Activated CD8-positive, alpha-beta T cell treated with anti-CD3 and anti-CD28 coated beads for 36 hours (primary cell): ENCODE measurements around the gene FURIN. TPM values are rescaled to one million over a fixed set of nuclear protein-coding genes. Genes with fewer than 3 reads are reported as not detected.

Experiments used
- ATAC-seq: fragments of 200-7000 bp; cut with Tn5 transposase; one replicate; pipeline ENCODE4 v1.10.0; 2021; ENCODE audit warnings: mild to moderate bottlenecking, moderate library complexity
- CTCF ChIA-PET: fragments of 350-600 bp; sonication (Branson Sonifier 250); formaldehyde crosslinking; loops from one replicate; lab custom pipeline; 2021; ENCODE audit warnings: antibody characterized with exemption; lab: Charles Lee
- POLR2A ChIA-PET: fragments of 350-600 bp; sonication (Branson Sonifier 250); formaldehyde crosslinking; loops from one replicate; lab custom pipeline; 2021; ENCODE audit warnings: antibody characterized with exemption; lab: Charles Lee
- DNase-seq: peaks from one replicate; pipeline ENCODE4 v3.0.0-alpha.2; 2020
- H3K27ac Mint-ChIP-seq: one replicate; pipeline ENCODE4 v1.8.0; 2021; ENCODE audit warnings: mild to moderate bottlenecking, mixed read lengths
- H3K27me3 Mint-ChIP-seq: one replicate; pipeline ENCODE4 v1.8.0; 2021; ENCODE audit warnings: mixed read lengths
- H3K36me3 Mint-ChIP-seq: one replicate; pipeline ENCODE4 v1.8.0; 2021; ENCODE audit warnings: low read depth, mixed read lengths
- H3K4me1 Mint-ChIP-seq: one replicate; pipeline ENCODE4 v1.8.0; 2021; ENCODE audit warnings: low read depth, mixed read lengths
- H3K4me3 Mint-ChIP-seq: one replicate; pipeline ENCODE4 v1.8.0; 2021; ENCODE audit warnings: mild to moderate bottlenecking, moderate library complexity, mixed read lengths
- H3K9me3 Mint-ChIP-seq: one replicate; pipeline ENCODE4 v1.8.0; 2021; ENCODE audit warnings: mixed read lengths
- intact Hi-C: fragments of 100-400 bp; cut with micrococcal nuclease; formaldehyde crosslinking; loops from one replicate; pipeline ENCODE4 v1.10.0; 2022
- total RNA-seq, 2 experiments: library from RNA; stranded (reverse); gene quantifications; one replicate each; pipeline ENCODE4 v1.2.3, GENCODE V29; 2021
- TF ChIP-seq, protein P1 (sequence below): fragments of 200-600 bp; IDR thresholded peaks from one replicate; pipeline ENCODE4 v1.8.0; 2022; ENCODE audit warnings: antibody characterized with exemption, mild to moderate bottlenecking

FURIN gene
- total RNA-seq, 2 experiments from 2014 or later: 111 to 117 TPM

DNA sequence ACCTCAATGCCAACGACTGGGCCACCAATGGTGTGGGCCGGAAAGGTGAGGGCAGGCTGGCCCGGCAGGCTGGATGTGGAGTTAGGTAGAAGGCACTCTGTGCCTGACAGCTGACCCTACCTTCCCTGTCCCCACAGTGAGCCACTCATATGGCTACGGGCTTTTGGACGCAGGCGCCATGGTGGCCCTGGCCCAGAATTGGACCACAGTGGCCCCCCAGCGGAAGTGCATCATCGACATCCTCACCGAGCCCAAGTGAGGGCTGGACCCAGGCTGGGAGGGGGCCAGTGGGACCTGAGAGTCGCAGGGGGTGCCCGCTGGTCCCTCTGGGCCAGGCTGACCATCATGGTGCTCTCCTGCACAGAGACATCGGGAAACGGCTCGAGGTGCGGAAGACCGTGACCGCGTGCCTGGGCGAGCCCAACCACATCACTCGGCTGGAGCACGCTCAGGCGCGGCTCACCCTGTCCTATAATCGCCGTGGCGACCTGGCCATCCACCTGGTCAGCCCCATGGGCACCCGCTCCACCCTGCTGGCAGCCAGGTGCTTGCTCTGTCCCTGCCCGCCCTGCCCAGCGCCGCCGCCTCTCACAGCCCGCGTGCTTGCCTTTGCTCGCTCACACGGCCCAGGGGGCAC is 11.5 kb downstream of the FURIN start:
- peaks cover under 1% of the 10 kb centered on the region for H3K27me3 Mint-ChIP-seq
- no peaks in the 10 kb centered on the region for H3K9me3 Mint-ChIP-seq
- TF ChIP-seq, protein P1, sequence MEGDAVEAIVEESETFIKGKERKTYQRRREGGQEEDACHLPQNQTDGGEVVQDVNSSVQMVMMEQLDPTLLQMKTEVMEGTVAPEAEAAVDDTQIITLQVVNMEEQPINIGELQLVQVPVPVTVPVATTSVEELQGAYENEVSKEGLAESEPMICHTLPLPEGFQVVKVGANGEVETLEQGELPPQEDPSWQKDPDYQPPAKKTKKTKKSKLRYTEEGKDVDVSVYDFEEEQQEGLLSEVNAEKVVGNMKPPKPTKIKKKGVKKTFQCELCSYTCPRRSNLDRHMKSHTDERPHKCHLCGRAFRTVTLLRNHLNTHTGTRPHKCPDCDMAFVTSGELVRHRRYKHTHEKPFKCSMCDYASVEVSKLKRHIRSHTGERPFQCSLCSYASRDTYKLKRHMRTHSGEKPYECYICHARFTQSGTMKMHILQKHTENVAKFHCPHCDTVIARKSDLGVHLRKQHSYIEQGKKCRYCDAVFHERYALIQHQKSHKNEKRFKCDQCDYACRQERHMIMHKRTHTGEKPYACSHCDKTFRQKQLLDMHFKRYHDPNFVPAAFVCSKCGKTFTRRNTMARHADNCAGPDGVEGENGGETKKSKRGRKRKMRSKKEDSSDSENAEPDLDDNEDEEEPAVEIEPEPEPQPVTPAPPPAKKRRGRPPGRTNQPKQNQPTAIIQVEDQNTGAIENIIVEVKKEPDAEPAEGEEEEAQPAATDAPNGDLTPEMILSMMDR: no peak
- ATAC-seq: no peak
- H3K4me1 Mint-ChIP-seq: peaks cover 3% of the 10 kb centered on the region
- intact Hi-C loops: no loop called here
- POLR2A ChIA-PET: no interaction called here
- peaks cover 42% of the 10 kb centered on the region for H3K36me3 Mint-ChIP-seq
- no peak overlapping the region for H3K27ac Mint-ChIP-seq
- DNase-seq: no peak
- no peak overlapping the region for H3K4me3 Mint-ChIP-seq
- CTCF ChIA-PET: no interaction called here

DNA sequence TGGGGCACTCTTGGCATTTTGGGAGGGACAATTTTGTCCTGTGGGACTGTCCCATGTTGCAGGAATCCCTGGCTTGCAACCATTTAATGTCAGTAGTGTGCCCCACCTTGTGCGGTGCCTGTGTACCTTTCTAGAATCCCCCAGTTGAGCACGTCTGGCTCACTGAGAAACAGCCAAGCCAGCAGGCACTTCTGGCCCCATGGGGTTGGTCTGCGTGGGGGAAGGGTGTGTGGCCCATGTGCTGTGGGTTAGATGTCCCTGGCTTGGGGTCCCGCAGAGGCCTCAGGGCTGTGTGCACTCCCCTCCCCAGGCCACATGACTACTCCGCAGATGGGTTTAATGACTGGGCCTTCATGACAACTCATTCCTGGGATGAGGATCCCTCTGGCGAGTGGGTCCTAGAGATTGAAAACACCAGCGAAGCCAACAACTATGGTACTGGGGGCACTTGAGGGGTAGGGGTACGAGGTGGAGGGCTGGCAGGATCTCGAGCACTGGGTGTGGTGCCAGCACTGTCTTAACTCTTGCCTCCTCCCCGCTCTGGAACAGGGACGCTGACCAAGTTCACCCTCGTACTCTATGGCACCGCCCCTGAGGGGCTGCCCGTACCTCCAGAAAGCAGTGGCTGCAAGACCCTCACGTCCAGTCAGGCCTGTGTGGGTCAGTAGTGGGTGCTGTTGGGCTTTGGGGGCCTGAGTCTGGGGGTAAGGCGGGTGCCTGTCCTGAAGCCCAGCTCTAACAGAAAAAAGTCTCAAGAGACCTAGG is 12.2 kb downstream of the FURIN start:
- Mint-ChIP-seq H3K27me3 (peaks cover 2% of the 10 kb centered on the region), H3K36me3 (peaks cover 41% of the 10 kb centered on the region), H3K4me3 (no peak overlapping the region), H3K27ac (no peak overlapping the region), H3K9me3 (no peaks in the 10 kb centered on the region), H3K4me1 (peaks cover 4% of the 10 kb centered on the region)
- ATAC-seq (no peak), DNase-seq (no peak)
- intact Hi-C loops: no loop called here
- TF ChIP-seq, protein P1: no peak
- POLR2A ChIA-PET: interaction anchor here (1.7 to 2.1 kb wide), 2 partner anchors 22 to 54 kb away, joined by 4 read pairs; no protein-coding TSS in a partner anchor
- CTCF ChIA-PET: no interaction called here

DNA sequence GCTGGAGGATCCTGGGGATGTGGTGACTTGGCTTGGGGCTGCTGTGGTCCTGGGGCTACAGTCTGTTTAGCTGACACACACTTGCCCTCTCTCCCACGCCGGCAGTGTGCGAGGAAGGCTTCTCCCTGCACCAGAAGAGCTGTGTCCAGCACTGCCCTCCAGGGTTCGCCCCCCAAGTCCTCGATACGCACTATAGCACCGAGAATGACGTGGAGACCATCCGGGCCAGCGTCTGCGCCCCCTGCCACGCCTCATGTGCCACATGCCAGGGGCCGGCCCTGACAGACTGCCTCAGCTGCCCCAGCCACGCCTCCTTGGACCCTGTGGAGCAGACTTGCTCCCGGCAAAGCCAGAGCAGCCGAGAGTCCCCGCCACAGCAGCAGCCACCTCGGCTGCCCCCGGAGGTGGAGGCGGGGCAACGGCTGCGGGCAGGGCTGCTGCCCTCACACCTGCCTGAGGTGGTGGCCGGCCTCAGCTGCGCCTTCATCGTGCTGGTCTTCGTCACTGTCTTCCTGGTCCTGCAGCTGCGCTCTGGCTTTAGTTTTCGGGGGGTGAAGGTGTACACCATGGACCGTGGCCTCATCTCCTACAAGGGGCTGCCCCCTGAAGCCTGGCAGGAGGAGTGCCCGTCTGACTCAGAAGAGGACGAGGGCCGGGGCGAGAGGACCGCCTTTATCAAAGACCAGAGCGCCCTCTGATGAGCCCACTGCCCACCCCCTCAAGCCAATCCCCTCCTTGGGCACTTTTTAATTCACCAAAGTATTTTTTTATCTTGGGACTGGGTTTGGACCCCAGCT is 13.0 kb downstream of the FURIN start:
- peaks cover 2% of the 10 kb centered on the region for H3K27me3 Mint-ChIP-seq
- peaks cover 39% of the 10 kb centered on the region for H3K36me3 Mint-ChIP-seq
- ChIA-PET POLR2A (interaction anchor here (0.6 to 2.1 kb wide), 6 partner anchors 8 to 164 kb away, joined by 3 to 8 read pairs (median 4); partner anchors contain the start of gene BLM), CTCF (interaction anchor here (0.6 kb wide), 1 partner anchor 119 kb away, joined by 3 read pairs; no protein-coding TSS in a partner anchor)
- no peak overlapping the region for H3K4me3 Mint-ChIP-seq
- ATAC-seq (no peak), DNase-seq (no peak)
- intact Hi-C loops: no loop called here
- H3K4me1 Mint-ChIP-seq: peaks cover 8% of the 10 kb centered on the region
- no peaks in the 10 kb centered on the region for H3K9me3 Mint-ChIP-seq
- TF ChIP-seq, protein P1: no peak
- H3K27ac Mint-ChIP-seq: no peak overlapping the region

DNA sequence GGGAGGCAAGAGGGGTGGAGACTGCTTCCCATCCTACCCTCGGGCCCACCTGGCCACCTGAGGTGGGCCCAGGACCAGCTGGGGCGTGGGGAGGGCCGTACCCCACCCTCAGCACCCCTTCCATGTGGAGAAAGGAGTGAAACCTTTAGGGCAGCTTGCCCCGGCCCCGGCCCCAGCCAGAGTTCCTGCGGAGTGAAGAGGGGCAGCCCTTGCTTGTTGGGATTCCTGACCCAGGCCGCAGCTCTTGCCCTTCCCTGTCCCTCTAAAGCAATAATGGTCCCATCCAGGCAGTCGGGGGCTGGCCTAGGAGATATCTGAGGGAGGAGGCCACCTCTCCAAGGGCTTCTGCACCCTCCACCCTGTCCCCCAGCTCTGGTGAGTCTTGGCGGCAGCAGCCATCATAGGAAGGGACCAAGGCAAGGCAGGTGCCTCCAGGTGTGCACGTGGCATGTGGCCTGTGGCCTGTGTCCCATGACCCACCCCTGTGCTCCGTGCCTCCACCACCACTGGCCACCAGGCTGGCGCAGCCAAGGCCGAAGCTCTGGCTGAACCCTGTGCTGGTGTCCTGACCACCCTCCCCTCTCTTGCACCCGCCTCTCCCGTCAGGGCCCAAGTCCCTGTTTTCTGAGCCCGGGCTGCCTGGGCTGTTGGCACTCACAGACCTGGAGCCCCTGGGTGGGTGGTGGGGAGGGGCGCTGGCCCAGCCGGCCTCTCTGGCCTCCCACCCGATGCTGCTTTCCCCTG is 13.8 kb downstream of the FURIN start:
- POLR2A ChIA-PET: interaction anchor here (0.8 to 2.1 kb wide), 5 partner anchors 9 to 165 kb away, joined by 4 to 8 read pairs (median 4); partner anchors contain the start of gene BLM
- no peak overlapping the region for H3K4me3 Mint-ChIP-seq
- H3K4me1 Mint-ChIP-seq: peaks cover 7% of the 10 kb centered on the region
- ATAC-seq (no peak), DNase-seq (no peak)
- intact Hi-C loops: no loop called here
- H3K9me3 Mint-ChIP-seq: no peaks in the 10 kb centered on the region
- H3K27ac Mint-ChIP-seq: no peak overlapping the region
- H3K27me3 Mint-ChIP-seq: peaks cover 2% of the 10 kb centered on the region
- CTCF ChIA-PET: no interaction called here
- H3K36me3 Mint-ChIP-seq: peaks cover 32% of the 10 kb centered on the region
- TF ChIP-seq, protein P1: no peak
